GM18508 (cell line): Measurements from ENCODE around the gene KRT86.
A peak's percentile ranks its signal among the peaks of the same experiment; 100 is the strongest.
"Not testable (repeated sequence)": the region's sequence is repeated elsewhere in the genome, so short reads cannot be mapped to it uniquely, and the experiment has no call there.

Experiments used
- ATAC-seq: cut with Tn5 transposase; IDR thresholded peaks from one replicate; pipeline ENCODE4 v1.9.1; 2021; ENCODE audit warnings: moderate number of reproducible peaks; ENCODE audit not compliant: insufficient read depth, unreplicated experiment

Gene KRT86

GRCh38 chr12:52238207-52238840 lies 36.1 kb upstream of the KRT86 start:
- no peak for ATAC-seq

- no peak for ATAC-seq
Observed at GRCh38 chr12:52238916-52239646, 35.4 kb upstream of the KRT86 start.

- no peak for ATAC-seq
Observed at GRCh38 chr12:52239767-52240166, 34.7 kb upstream of the KRT86 start.

GRCh38 chr12:52240247-52240646 lies 34.2 kb upstream of the KRT86 start:
- not testable (repeated sequence) for ATAC-seq

- no peak for ATAC-seq
Observed at GRCh38 chr12:52241205-52241842, 33.1 kb upstream of the KRT86 start.

- ATAC-seq = no peak
Observed at GRCh38 chr12:52242442-52243258, 31.8 kb upstream of the KRT86 start.

- no peak for ATAC-seq
Observed at GRCh38 chr12:52243259-52243855, 31.1 kb upstream of the KRT86 start.

GRCh38 chr12:52243856-52244614 lies 30.4 kb upstream of the KRT86 start:
- peak; percentile 65 for ATAC-seq

- ATAC-seq = no peak
Observed at GRCh38 chr12:52244615-52244994, 29.8 kb upstream of the KRT86 start.

GRCh38 chr12:52245259-52245961 lies 29.0 kb upstream of the KRT86 start:
- ATAC-seq = no peak

GRCh38 chr12:52245962-52246569 lies 28.4 kb upstream of the KRT86 start:
- ATAC-seq = no peak

GRCh38 chr12:52246720-52247621 lies 27.5 kb upstream of the KRT86 start:
- no peak for ATAC-seq

GRCh38 chr12:52247622-52248540 lies 26.6 kb upstream of the KRT86 start:
- no peak for ATAC-seq

- no peak for ATAC-seq
Observed at GRCh38 chr12:52248541-52249461, 25.6 kb upstream of the KRT86 start.

- ATAC-seq = no peak
Observed at GRCh38 chr12:52249511-52250047, 24.9 kb upstream of the KRT86 start.
